Measurements from ENCODE around the gene GRXCR1. TPM values are rescaled to one million over a fixed set of nuclear protein-coding genes. Genes with fewer than 3 reads are reported as not detected.

The GRXCR1 gene
- total RNA-seq, 1 donor from 2014 or later, result not detected

DNA sequence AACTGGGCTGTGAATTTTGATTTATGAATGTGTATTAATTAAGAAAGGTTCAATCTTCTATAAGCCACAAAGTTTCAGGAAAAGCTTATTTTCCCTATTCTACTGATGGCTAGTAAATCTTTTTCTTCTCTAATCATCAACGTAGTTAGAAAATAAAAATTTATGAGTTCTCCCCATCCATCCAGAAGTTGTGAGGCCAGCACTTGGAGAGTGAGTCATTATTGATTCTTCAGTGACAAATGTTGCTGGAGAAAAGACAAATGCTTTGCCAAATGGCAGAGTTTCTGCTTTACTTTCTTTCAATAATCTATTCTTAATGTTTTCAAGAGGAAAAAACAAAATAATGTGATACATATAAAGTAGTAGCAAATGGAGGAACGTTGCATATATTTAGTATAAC lies 11.3 kb upstream of the GRXCR1 start:
- peaks cover 4% of the 10 kb centered on the region for H3K27me3 Mint-ChIP-seq (ENCODE audit: low read depth, unreplicated experiment)
- Histone ChIP-seq H3K4me1 (ENCODE audit: insufficient read depth, low read length) (no peaks in the 10 kb centered on the region), H3K4me3 (ENCODE audit: insufficient read depth, low read depth, low read length) (no peak overlapping the region), H2AFZ (ENCODE audit: low read depth, low read length) (no peak overlapping the region), H3K27me3 (ENCODE audit: insufficient read depth, low read length) (no peaks in the 10 kb centered on the region), H3K36me3 (ENCODE audit: insufficient read depth, low read length) (no peaks in the 10 kb centered on the region), H3K79me2 (ENCODE audit: insufficient read depth, low read length) (no peaks in the 10 kb centered on the region), H3K27ac (ENCODE audit: low read depth, low read length) (no peak overlapping the region), H3K4me2 (ENCODE audit: low read length) (no peak overlapping the region), H3K9ac (ENCODE audit: low read length) (no peak overlapping the region), H4K20me1 (ENCODE audit: insufficient read depth, low read length) (no peaks in the 10 kb centered on the region), H3K9me3 (ENCODE audit: insufficient read depth, low read depth, low read length) (peaks cover 2% of the 10 kb centered on the region)
- no peaks in the 10 kb centered on the region for H3K4me1 Mint-ChIP-seq (ENCODE audit: low read depth, unreplicated experiment)
- H3K4me3 Mint-ChIP-seq (ENCODE audit: unreplicated experiment), result no peak overlapping the region
- no peaks in the 10 kb centered on the region for H3K36me3 Mint-ChIP-seq (ENCODE audit: low read depth, unreplicated experiment)
- TF ChIP-seq EZH2 (IDR thresholded peaks at IDR 0.05; ENCODE audit: insufficient read depth, low read length), result no peak
- TF ChIP-seq, protein P1, sequence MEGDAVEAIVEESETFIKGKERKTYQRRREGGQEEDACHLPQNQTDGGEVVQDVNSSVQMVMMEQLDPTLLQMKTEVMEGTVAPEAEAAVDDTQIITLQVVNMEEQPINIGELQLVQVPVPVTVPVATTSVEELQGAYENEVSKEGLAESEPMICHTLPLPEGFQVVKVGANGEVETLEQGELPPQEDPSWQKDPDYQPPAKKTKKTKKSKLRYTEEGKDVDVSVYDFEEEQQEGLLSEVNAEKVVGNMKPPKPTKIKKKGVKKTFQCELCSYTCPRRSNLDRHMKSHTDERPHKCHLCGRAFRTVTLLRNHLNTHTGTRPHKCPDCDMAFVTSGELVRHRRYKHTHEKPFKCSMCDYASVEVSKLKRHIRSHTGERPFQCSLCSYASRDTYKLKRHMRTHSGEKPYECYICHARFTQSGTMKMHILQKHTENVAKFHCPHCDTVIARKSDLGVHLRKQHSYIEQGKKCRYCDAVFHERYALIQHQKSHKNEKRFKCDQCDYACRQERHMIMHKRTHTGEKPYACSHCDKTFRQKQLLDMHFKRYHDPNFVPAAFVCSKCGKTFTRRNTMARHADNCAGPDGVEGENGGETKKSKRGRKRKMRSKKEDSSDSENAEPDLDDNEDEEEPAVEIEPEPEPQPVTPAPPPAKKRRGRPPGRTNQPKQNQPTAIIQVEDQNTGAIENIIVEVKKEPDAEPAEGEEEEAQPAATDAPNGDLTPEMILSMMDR (IDR thresholded peaks at IDR 0.05; ENCODE audit: insufficient read depth, low read depth, low read length), result no peak
- no peak for FAIRE-seq
- no peak for DNase-seq (ENCODE audit: low read depth)
- H3K9me3 Mint-ChIP-seq (ENCODE audit: unreplicated experiment), result peaks cover 2% of the 10 kb centered on the region
- H3K27ac Mint-ChIP-seq (ENCODE audit: unreplicated experiment), result no peak overlapping the region

DNA sequence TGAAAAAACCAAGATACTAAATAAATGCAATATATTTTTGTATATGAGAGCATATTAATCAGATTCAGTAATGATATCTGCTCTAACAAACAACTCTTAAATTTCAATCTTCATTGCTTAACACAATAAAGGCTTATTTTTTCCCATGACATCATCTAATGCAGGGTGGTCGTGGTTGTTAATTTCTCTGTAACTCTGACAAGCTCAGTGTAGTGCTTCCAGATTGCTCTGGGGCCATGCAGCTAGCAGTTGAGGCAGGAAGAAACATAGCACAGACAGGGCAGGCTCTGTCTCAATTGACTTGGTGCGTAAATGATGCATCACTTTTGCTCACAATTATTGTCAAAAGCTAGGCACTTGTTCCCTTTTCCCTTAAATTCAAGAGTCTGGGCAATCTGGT lies 869 bp upstream of the GRXCR1 start:
- no peak overlapping the region for H2AFZ ChIP-seq (ENCODE audit: low read depth, low read length)
- DNase-seq (ENCODE audit: low read depth) (no peak), FAIRE-seq (no peak)
- H3K79me2 ChIP-seq (ENCODE audit: insufficient read depth, low read length), result no peaks in the 10 kb centered on the region
- H3K9me3 Mint-ChIP-seq (ENCODE audit: unreplicated experiment), result no peaks in the 10 kb centered on the region
- no peaks in the 10 kb centered on the region for H3K27me3 ChIP-seq (ENCODE audit: insufficient read depth, low read length)
- H3K4me3 Mint-ChIP-seq (ENCODE audit: unreplicated experiment), result no peak overlapping the region
- no peak overlapping the region for H3K4me3 ChIP-seq (ENCODE audit: insufficient read depth, low read depth, low read length)
- H4K20me1 ChIP-seq (ENCODE audit: insufficient read depth, low read length), result no peaks in the 10 kb centered on the region
- H3K27me3 Mint-ChIP-seq (ENCODE audit: low read depth, unreplicated experiment), result peaks cover 5% of the 10 kb centered on the region
- H3K27ac Mint-ChIP-seq (ENCODE audit: unreplicated experiment), result no peak overlapping the region
- no peaks in the 10 kb centered on the region for H3K4me1 ChIP-seq (ENCODE audit: insufficient read depth, low read length)
- no peaks in the 10 kb centered on the region for H3K36me3 ChIP-seq (ENCODE audit: insufficient read depth, low read length)
- no peaks in the 10 kb centered on the region for H3K4me1 Mint-ChIP-seq (ENCODE audit: low read depth, unreplicated experiment)
- H3K27ac ChIP-seq (ENCODE audit: low read depth, low read length), result no peak overlapping the region
- TF ChIP-seq EZH2 (IDR thresholded peaks at IDR 0.05; ENCODE audit: insufficient read depth, low read length), result no peak
- TF ChIP-seq, protein P1 (IDR thresholded peaks at IDR 0.05; ENCODE audit: insufficient read depth, low read depth, low read length), result no peak
- no peaks in the 10 kb centered on the region for H3K36me3 Mint-ChIP-seq (ENCODE audit: low read depth, unreplicated experiment)
- no peaks in the 10 kb centered on the region for H3K9me3 ChIP-seq (ENCODE audit: insufficient read depth, low read depth, low read length)
- H3K4me2 ChIP-seq (ENCODE audit: low read length), result no peak overlapping the region
- no peak overlapping the region for H3K9ac ChIP-seq (ENCODE audit: low read length)

DNA sequence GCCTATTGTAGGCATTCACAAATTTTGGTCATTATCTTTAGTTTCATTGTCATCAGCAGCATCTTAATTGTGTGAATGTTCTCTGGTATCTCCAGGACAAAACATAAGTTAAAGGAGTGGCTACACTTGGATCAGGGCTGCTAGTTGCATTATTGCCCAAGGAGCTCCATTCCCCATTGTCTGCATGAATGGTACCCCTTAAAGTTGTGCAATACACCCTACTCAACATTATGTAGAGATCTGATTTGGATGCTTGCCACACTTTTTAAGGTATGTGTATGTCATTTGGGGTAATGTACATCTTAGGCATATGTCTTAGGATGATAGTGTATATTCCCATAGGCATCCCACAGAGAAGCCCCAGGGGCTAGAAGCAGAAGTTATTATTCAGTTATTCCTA lies 2.9 kb downstream of the GRXCR1 start:
- FAIRE-seq, result no peak
- Histone ChIP-seq H3K4me3 (ENCODE audit: insufficient read depth, low read depth, low read length) (no peak overlapping the region), H3K9ac (ENCODE audit: low read length) (no peak overlapping the region)

More for the DNA sequence above, 2.9 kb downstream of the GRXCR1 start:
- Mint-ChIP-seq H3K27ac (ENCODE audit: unreplicated experiment) (no peak overlapping the region), H3K36me3 (ENCODE audit: low read depth, unreplicated experiment) (peaks cover under 1% of the 10 kb centered on the region), H3K9me3 (ENCODE audit: unreplicated experiment) (peaks cover 1% of the 10 kb centered on the region), H3K4me1 (ENCODE audit: low read depth, unreplicated experiment) (no peaks in the 10 kb centered on the region), H3K27me3 (ENCODE audit: low read depth, unreplicated experiment) (peaks cover 5% of the 10 kb centered on the region), H3K4me3 (ENCODE audit: unreplicated experiment) (no peak overlapping the region)
- H3K27ac ChIP-seq (ENCODE audit: low read depth, low read length), result no peak overlapping the region
- H4K20me1 ChIP-seq (ENCODE audit: insufficient read depth, low read length), result no peaks in the 10 kb centered on the region
- H3K79me2 ChIP-seq (ENCODE audit: insufficient read depth, low read length), result no peaks in the 10 kb centered on the region
- H3K4me2 ChIP-seq (ENCODE audit: low read length), result no peak overlapping the region
- no peaks in the 10 kb centered on the region for H3K27me3 ChIP-seq (ENCODE audit: insufficient read depth, low read length)
- TF ChIP-seq, protein P1 (IDR thresholded peaks at IDR 0.05; ENCODE audit: insufficient read depth, low read depth, low read length), result no peak
- no peak for TF ChIP-seq EZH2 (IDR thresholded peaks at IDR 0.05; ENCODE audit: insufficient read depth, low read length)
- H2AFZ ChIP-seq (ENCODE audit: low read depth, low read length), result no peak overlapping the region
- DNase-seq (ENCODE audit: low read depth), result no peak
- H3K4me1 ChIP-seq (ENCODE audit: insufficient read depth, low read length), result no peaks in the 10 kb centered on the region
- no peaks in the 10 kb centered on the region for H3K9me3 ChIP-seq (ENCODE audit: insufficient read depth, low read depth, low read length)
- no peaks in the 10 kb centered on the region for H3K36me3 ChIP-seq (ENCODE audit: insufficient read depth, low read length)
